OCI-LY7 (cell line): ENCODE measurements around the gene CD63. TPM values are rescaled to one million over a fixed set of nuclear protein-coding genes. Genes with fewer than 3 reads are reported as not detected.

Experiments
- BruUV-seq: library from RNA; stranded (reverse); fragments of 400-500 nt; replicated peaks from 2 replicates; lab custom pipeline; 2021; lab: Mats Ljungman, UMichigan
- CTCF ChIA-PET: fragments of 300-600 bp; sonication (Branson Sonifier 250); formaldehyde crosslinking; loops from one replicate; lab custom pipeline; 2022; ENCODE audit warnings: antibody characterized with exemption; ENCODE audit not compliant: unreplicated experiment; lab: Charles Lee
- POLR2A ChIA-PET: fragments of 300-600 bp; sonication (Branson Sonifier 250); formaldehyde crosslinking; loops from one replicate; lab custom pipeline; 2022; ENCODE audit warnings: antibody characterized with exemption; lab: Charles Lee
- DNase-seq: peaks from one replicate; pipeline ENCODE4 v3.0.0-alpha.2; 2015; ENCODE audit warnings: low spot score
- H2AFZ ChIP-seq: fragments of 200-600 bp; sonication (generic), shearing (Covaris generic); 2 replicates; pipeline ENCODE4 v1.6.1; 2014; ENCODE audit warnings: mild to moderate bottlenecking, antibody characterized with exemption, low read length, moderate library complexity
- H3K27ac ChIP-seq: fragments of 200-600 bp; sonication (generic); 2 replicates; pipeline ENCODE4 v1.5.1; 2014; ENCODE audit warnings: mixed run types, low read depth, mild to moderate bottlenecking, moderate library complexity, low read length, inconsistent platforms; ENCODE audit not compliant: poor library complexity, severe bottlenecking
- H3K36me3 ChIP-seq: fragments of 200-600 bp; sonication (generic); 2 replicates; pipeline ENCODE4 v1.6.1; 2014; ENCODE audit warnings: mild to moderate bottlenecking, antibody characterized with exemption, low read length, moderate library complexity, mixed read lengths; ENCODE audit not compliant: insufficient read depth
- H3K4me1 ChIP-seq: fragments of 200-600 bp; sonication (generic); 2 replicates; pipeline ENCODE4 v1.5.1; 2014; ENCODE audit warnings: mild to moderate bottlenecking, low read length; ENCODE audit not compliant: insufficient read depth, poor library complexity, severe bottlenecking
- H3K4me2 ChIP-seq: fragments of 200-600 bp; sonication (generic); 2 replicates; pipeline ENCODE4 v1.6.1; 2014; ENCODE audit warnings: mild to moderate bottlenecking, low read length
- H3K4me3 ChIP-seq: fragments of 200-600 bp; sonication (generic); 2 replicates; pipeline ENCODE4 v1.5.1; 2014; ENCODE audit warnings: mild to moderate bottlenecking, low read depth, low read length; ENCODE audit not compliant: poor library complexity, severe bottlenecking
- H3K79me2 ChIP-seq: fragments of 200-600 bp; sonication (generic); 2 replicates; pipeline ENCODE4 v1.6.1; 2016; ENCODE audit warnings: low read depth, mild to moderate bottlenecking, low read length, moderate library complexity, mixed read lengths; ENCODE audit not compliant: insufficient read depth
- H3K9me2 ChIP-seq: fragments of 200-600 bp; sonication (generic); 2 replicates; pipeline ENCODE4 v1.6.1; 2016; ENCODE audit warnings: mild to moderate bottlenecking, low read length, mixed read lengths; ENCODE audit not compliant: insufficient read depth
- H3K9me3 ChIP-seq: fragments of 200-600 bp; sonication (generic); 2 replicates; pipeline ENCODE4 v1.6.1; 2014; ENCODE audit warnings: mild to moderate bottlenecking, mixed run types, low read length, mixed read lengths
- H4K20me1 ChIP-seq: fragments of 200-600 bp; sonication (generic); 2 replicates; pipeline ENCODE4 v1.6.1; 2014; ENCODE audit warnings: mild to moderate bottlenecking, antibody characterized with exemption, low read length, moderate library complexity, mixed read lengths; ENCODE audit not compliant: insufficient read depth
- EZH2phosphoT487 ChIP-seq: fragments of 200-600 bp; sonication (generic); IDR thresholded peaks from 2 replicates; pipeline ENCODE4 v1.6.1; 2018; ENCODE audit warnings: low read depth, borderline replicate concordance, mild to moderate bottlenecking, mixed run types, antibody characterized with exemption, low read length, moderate library complexity, mixed read lengths
- intact Hi-C: fragments of 100-400 bp; cut with micrococcal nuclease; formaldehyde crosslinking; loops from one replicate; pipeline ENCODE4 v1.10.0; 2022; ENCODE audit not compliant: unreplicated experiment
- total RNA-seq, 2 experiments: library from RNA; depleted of rRNA in 1 of 2; stranded (reverse); fragments of >200 nt in 1 of 2; shearing (Covaris generic) in 1 of 2; gene quantifications; 2 replicates each; pipeline ENCODE4 v1.2.3, GENCODE V29; 2014 to 2022
- TF ChIP-seq, protein P1 (sequence below): fragments of 200-600 bp; sonication (generic); conservative IDR thresholded peaks from 2 replicates; pipeline ENCODE4 v1.5.1; 2014; ENCODE audit warnings: mild to moderate bottlenecking, antibody characterized with exemption, low read length, moderate library complexity, mixed read lengths

Gene CD63
- total RNA-seq, 2 experiments from 2014 or later: 102 to 130 TPM

DNA sequence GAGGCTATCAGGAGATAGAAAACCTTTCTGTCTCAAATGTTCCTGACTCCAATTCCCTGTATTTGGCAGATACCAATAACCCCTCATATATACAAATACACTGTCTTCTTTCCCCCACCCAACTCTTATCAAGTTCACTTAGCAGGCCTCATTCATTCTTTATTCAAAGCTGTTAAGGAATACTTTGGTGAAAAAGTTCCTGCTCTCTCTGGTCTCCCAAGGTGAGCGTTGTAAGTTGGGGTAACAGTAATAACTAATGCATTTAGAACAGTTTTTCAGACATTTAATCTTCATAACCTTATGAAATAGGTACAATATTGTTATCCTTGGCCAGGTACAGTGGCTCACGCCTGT lies 10.2 kb upstream of the CD63 start:
- peak overlapping the region; percentile 79; the same call in 1 of the 2 replicates for H2AFZ ChIP-seq
- peaks cover 27% of the 10 kb centered on the region for H3K4me1 ChIP-seq
- CTCF ChIA-PET: interaction anchor here (0.6 to 2.9 kb wide), 8 partner anchors 9 to 302 kb away, joined by 3 to 19 read pairs (median 4); partner anchors contain the start of genes CD63 and ORMDL2
- no TSS peak for BruUV-seq
- TF ChIP-seq EZH2phosphoT487: no peak
- TF ChIP-seq, protein P1, sequence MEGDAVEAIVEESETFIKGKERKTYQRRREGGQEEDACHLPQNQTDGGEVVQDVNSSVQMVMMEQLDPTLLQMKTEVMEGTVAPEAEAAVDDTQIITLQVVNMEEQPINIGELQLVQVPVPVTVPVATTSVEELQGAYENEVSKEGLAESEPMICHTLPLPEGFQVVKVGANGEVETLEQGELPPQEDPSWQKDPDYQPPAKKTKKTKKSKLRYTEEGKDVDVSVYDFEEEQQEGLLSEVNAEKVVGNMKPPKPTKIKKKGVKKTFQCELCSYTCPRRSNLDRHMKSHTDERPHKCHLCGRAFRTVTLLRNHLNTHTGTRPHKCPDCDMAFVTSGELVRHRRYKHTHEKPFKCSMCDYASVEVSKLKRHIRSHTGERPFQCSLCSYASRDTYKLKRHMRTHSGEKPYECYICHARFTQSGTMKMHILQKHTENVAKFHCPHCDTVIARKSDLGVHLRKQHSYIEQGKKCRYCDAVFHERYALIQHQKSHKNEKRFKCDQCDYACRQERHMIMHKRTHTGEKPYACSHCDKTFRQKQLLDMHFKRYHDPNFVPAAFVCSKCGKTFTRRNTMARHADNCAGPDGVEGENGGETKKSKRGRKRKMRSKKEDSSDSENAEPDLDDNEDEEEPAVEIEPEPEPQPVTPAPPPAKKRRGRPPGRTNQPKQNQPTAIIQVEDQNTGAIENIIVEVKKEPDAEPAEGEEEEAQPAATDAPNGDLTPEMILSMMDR: no peak; the same call in 1 of the 2 replicates
- no peak overlapping the region for H3K27ac ChIP-seq
- H4K20me1 ChIP-seq: no peaks in the 10 kb centered on the region
- H3K4me2 ChIP-seq: no peak overlapping the region; the same call in 1 of the 2 replicates
- intact Hi-C loops: loop anchor here (1.0 to 2.0 kb wide), 5 partner anchors 58 to 450 kb away; partner anchors contain the start of genes RPL41, SARNP and SMARCC2
- no peaks in the 10 kb centered on the region for H3K9me2 ChIP-seq
- POLR2A ChIA-PET: interaction anchor here (1.1 to 3.1 kb wide), 11 partner anchors 8 to 1708 kb away, joined by 3 to 14 read pairs (median 4); partner anchors contain the start of genes BLOC1S1, CD63, ESYT1 and ORMDL2
- H3K36me3 ChIP-seq: no peaks in the 10 kb centered on the region
- DNase-seq: no peak
- peak overlapping the region; percentile 72 for H3K4me3 ChIP-seq
- no peaks in the 10 kb centered on the region for H3K9me3 ChIP-seq
- peaks cover 4% of the 10 kb centered on the region; the same call in 1 of the 2 replicates for H3K79me2 ChIP-seq

DNA sequence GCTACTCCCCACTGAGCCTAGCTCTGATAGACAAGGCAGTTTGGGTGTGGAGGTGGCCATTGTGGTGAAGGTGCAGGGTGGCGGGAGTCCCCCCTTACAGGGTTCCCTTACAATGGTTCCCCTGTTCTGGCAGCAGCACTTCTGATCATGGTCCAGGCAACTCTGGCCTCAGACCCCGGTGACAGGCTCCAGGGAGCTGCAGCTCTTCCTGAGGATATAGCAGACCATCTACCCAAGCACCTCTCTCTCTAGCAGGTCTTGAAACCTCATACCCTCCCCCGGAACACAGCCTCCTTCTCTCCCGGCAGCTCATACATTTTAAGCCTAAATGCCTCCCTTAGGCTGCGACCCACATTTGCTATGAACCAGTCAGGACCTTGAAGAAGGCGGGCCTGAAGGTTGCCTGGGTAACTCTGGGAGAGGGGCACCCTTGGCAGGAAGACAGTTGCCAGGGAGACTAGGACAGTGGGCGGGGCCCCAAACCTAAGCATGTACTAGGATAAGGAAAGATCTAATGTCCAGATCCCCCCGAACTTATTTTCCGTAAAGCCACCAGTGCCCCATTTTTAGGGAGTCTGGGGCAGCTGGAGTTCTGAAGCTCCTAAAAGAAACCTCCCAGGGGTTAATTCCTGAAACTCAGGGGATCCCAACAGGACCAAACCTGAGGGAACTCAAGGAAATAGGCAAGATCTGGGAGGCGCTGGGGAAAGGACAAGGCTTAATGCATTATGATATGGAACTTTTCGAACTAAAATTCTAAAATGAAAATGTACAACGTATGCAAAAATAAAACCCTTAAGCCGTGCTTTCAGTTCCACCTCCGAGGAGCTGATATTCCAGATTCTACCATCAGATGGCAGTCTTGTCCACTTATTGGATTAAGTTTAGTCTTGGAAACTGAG lies 9.6 kb upstream of the CD63 start:
- CTCF ChIA-PET: interaction anchor here (0.6 to 2.9 kb wide), 16 partner anchors 9 to 450 kb away, joined by 3 to 19 read pairs (median 3); partner anchors contain the start of genes CD63 and ORMDL2
- Histone ChIP-seq H3K9me2 (no peaks in the 10 kb centered on the region), H3K27ac (peak overlapping the region; percentile 66), H3K4me1 (peaks cover 26% of the 10 kb centered on the region), H3K4me3 (peak overlapping the region; percentile 72), H2AFZ (peak overlapping the region; percentile 79; the same call in 1 of the 2 replicates), H3K4me2 (peak overlapping the region; percentile 94), H4K20me1 (no peaks in the 10 kb centered on the region), H3K79me2 (no peaks in the 10 kb centered on the region), H3K36me3 (no peaks in the 10 kb centered on the region), H3K9me3 (no peaks in the 10 kb centered on the region)
- no peak for TF ChIP-seq EZH2phosphoT487
- TF ChIP-seq, protein P1: peak; percentile 94
- DNase-seq: peak; percentile 96
- intact Hi-C loops: loop anchor here (1.0 to 2.0 kb wide), 9 partner anchors 8 to 450 kb away; partner anchors contain the start of genes PYM1, RPL41, RPS26 and SARNP
- POLR2A ChIA-PET: interaction anchor here (0.6 to 3.1 kb wide), 18 partner anchors 9 to 1708 kb away, joined by 3 to 14 read pairs (median 4); partner anchors contain the start of genes BLOC1S1, CD63, ESYT1 and ORMDL2
- BruUV-seq: no TSS peak
